Hepatocyte (in vitro differentiated cells): ENCODE data around the gene IL1RN. TPM values are rescaled to one million over a fixed set of nuclear protein-coding genes. Genes with fewer than 3 reads are reported as not detected.

Experiments used
- DNase-seq: peaks from one replicate; pipeline ENCODE4 v3.0.0-alpha.2; 2016; ENCODE audit warnings: low spot score
- H2AFZ ChIP-seq: fragments of 200-600 bp; sonication (generic); 2 replicates; pipeline ENCODE4 v1.6.0; 2016; ENCODE audit warnings: antibody characterized with exemption, mild to moderate bottlenecking
- H3K27ac ChIP-seq: fragments of 200-600 bp; sonication (generic); 2 replicates; pipeline ENCODE4 v1.5.1; 2016; ENCODE audit warnings: mild to moderate bottlenecking
- H3K27me3 ChIP-seq: fragments of 200-600 bp; sonication (generic); 2 replicates; pipeline ENCODE4 v1.6.1; 2016
- H3K36me3 ChIP-seq: fragments of 200-600 bp; sonication (generic); replicated peaks from 2 replicates; pipeline ENCODE4 v1.5.1; 2016; ENCODE audit warnings: low read depth; ENCODE audit not compliant: insufficient read depth
- H3K4me1 ChIP-seq: fragments of 200-600 bp; sonication (generic); 2 replicates; pipeline ENCODE4 v1.5.1; 2016; ENCODE audit warnings: mild to moderate bottlenecking, moderate library complexity; ENCODE audit not compliant: insufficient read depth
- H3K4me2 ChIP-seq: fragments of 200-600 bp; sonication (generic); 2 replicates; pipeline ENCODE4 v1.6.0; 2016
- H3K4me3 ChIP-seq: fragments of 200-600 bp; sonication (generic); 2 replicates; pipeline ENCODE4 v1.5.1; 2016; ENCODE audit warnings: mild to moderate bottlenecking
- H3K79me2 ChIP-seq: fragments of 200-600 bp; sonication (generic); 2 replicates; pipeline ENCODE4 v1.6.0; 2017; ENCODE audit warnings: mild to moderate bottlenecking
- H3K9me2 ChIP-seq: fragments of 200-600 bp; sonication (generic); replicated peaks from 2 replicates; pipeline ENCODE4 v1.6.0; 2017; ENCODE audit warnings: mild to moderate bottlenecking; ENCODE audit not compliant: insufficient read depth
- H3K9me3 ChIP-seq: fragments of 200-600 bp; sonication (generic); 2 replicates; pipeline ENCODE4 v1.5.1; 2016; ENCODE audit warnings: low read depth, mild to moderate bottlenecking
- H4K20me1 ChIP-seq: fragments of 200-600 bp; sonication (generic); 2 replicates; pipeline ENCODE4 v1.6.0; 2016; ENCODE audit warnings: mild to moderate bottlenecking; ENCODE audit not compliant: insufficient read depth, poor library complexity, severe bottlenecking
- EZH2 ChIP-seq: fragments of 200-600 bp; sonication (generic); IDR thresholded peaks from 2 replicates; pipeline ENCODE4 v1.6.1; 2016; ENCODE audit warnings: antibody characterized with exemption, mild to moderate bottlenecking, borderline replicate concordance
- EZH2phosphoT487 ChIP-seq: fragments of 200-600 bp; sonication (generic); IDR thresholded peaks from one replicate; pipeline ENCODE4 v1.6.1; 2018; ENCODE audit warnings: antibody characterized with exemption, mild to moderate bottlenecking, low read depth, moderate library complexity; ENCODE audit not compliant: unreplicated experiment, severe bottlenecking
- WGBS: methylation state at CpG from one replicate; pipeline ENCODE4 v1.1.6; 2016; ENCODE audit warnings: low lambda C conversion rate; ENCODE audit errors: missing lambda C conversion rate; 5-methylcytosine and 5-hydroxymethylcytosine counted together
- polyA plus RNA-seq: library from polyadenylated mRNA; unstranded; fragments of >200 nt; fragmentation: Nextera tagmentation; extraction: Ambion mirVana; gene quantifications from 2 replicates; pipeline ENCODE4 v1.2.1, GENCODE V29; 2016
- total RNA-seq: library from RNA; depleted of rRNA; stranded (reverse); fragments of >200 nt; gene quantifications from 2 replicates; pipeline ENCODE4 v1.2.3, GENCODE V29; 2014
- TF ChIP-seq, protein P1 (sequence below): fragments of 200-600 bp; sonication (generic); IDR thresholded peaks from 2 replicates; pipeline ENCODE4 v1.5.1; 2016; ENCODE audit warnings: antibody characterized with exemption, mild to moderate bottlenecking; ENCODE audit not compliant: poor library complexity

IL1RN gene
- total and polyA plus RNA-seq, 2 experiments from 2014 or later = 3.1 to 7.3 TPM

DNA sequence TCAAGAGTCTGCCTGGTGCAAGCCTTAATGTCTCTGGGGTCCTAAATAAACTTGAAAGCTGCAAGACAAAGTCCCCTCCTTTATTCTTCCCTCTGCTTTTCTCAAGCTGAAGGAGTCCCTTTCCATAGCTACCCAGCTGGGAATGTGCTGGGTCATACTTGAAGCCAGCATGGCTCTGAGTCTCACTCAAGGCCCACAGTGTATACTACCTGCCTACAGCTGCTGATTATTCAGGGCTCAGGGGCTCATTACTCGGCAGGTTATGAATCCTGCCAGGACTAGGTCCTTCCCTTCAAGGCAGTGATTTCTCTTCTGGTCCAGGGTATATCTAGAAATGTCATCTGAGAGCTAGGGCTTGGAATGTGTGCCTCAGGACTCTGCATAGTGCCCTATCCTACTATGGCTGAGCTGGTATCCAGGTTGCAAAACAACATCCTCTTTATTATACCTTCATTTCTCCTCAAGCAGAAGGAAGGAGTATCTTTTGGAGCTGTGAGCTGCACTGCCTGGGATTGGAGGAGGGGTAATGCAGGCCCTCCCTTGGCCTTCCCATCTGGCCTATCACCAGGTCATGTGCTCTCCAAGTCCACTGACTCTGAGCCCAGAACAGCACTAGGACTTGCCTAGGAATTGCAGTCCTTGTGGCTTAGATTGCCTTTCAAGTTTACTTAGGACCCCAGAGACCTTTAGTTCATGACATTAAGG, 22.3 kb downstream of the IL1RN start:
- Histone ChIP-seq H3K4me3 (no peak overlapping the region), H3K36me3 (no peaks in the 10 kb centered on the region), H4K20me1 (no peaks in the 10 kb centered on the region), H3K27me3 (no peaks in the 10 kb centered on the region), H3K9me3 (no peaks in the 10 kb centered on the region), H3K4me1 (no peaks in the 10 kb centered on the region), H3K9me2 (no peaks in the 10 kb centered on the region), H3K4me2 (no peak overlapping the region), H2AFZ (no peak overlapping the region), H3K27ac (no peak overlapping the region), H3K79me2 (no peaks in the 10 kb centered on the region)
- WGBS = 81% methylated on average over 1 of the region's 1 CpG
- DNase-seq = no peak
- TF ChIP-seq EZH2 (no peak), EZH2phosphoT487 (no peak)
- TF ChIP-seq, protein P1, sequence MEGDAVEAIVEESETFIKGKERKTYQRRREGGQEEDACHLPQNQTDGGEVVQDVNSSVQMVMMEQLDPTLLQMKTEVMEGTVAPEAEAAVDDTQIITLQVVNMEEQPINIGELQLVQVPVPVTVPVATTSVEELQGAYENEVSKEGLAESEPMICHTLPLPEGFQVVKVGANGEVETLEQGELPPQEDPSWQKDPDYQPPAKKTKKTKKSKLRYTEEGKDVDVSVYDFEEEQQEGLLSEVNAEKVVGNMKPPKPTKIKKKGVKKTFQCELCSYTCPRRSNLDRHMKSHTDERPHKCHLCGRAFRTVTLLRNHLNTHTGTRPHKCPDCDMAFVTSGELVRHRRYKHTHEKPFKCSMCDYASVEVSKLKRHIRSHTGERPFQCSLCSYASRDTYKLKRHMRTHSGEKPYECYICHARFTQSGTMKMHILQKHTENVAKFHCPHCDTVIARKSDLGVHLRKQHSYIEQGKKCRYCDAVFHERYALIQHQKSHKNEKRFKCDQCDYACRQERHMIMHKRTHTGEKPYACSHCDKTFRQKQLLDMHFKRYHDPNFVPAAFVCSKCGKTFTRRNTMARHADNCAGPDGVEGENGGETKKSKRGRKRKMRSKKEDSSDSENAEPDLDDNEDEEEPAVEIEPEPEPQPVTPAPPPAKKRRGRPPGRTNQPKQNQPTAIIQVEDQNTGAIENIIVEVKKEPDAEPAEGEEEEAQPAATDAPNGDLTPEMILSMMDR = no peak

DNA sequence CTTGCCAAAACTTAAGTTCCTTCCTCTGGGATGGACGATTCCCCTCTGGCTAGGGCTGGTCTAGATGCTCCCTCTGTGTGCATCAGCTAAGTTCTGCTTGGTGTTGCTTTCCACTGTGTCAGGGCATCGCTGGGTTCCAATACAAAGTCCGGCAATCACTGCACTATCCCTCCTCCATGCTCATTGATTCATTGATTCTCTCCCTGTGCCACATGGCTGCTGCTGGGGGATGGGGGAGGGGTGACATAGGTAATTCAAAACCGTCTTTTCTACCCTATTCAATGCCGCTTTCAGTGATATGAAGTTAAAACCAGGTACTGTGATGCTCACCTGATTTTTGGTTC, 22.8 kb downstream of the IL1RN start:
- H3K9me2 ChIP-seq = no peaks in the 10 kb centered on the region
- H3K27ac ChIP-seq = no peak overlapping the region
- no peaks in the 10 kb centered on the region for H3K4me1 ChIP-seq
- WGBS = 92% methylated on average over 5 of the region's 5 CpGs
- no peaks in the 10 kb centered on the region for H4K20me1 ChIP-seq
- H3K4me3 ChIP-seq = no peak overlapping the region
- no peaks in the 10 kb centered on the region for H3K79me2 ChIP-seq
- DNase-seq = no peak
- TF ChIP-seq, protein P1 = no peak
- TF ChIP-seq EZH2phosphoT487 (no peak), EZH2 (no peak)
- H3K27me3 ChIP-seq = no peaks in the 10 kb centered on the region
- H3K9me3 ChIP-seq = no peaks in the 10 kb centered on the region
- no peaks in the 10 kb centered on the region for H3K36me3 ChIP-seq
- no peak overlapping the region for H3K4me2 ChIP-seq
- no peak overlapping the region for H2AFZ ChIP-seq

GRCh38 chr2:113155331-113155730, 27.9 kb downstream of the IL1RN start:
- 88% methylated on average over 5 of the region's 5 CpGs for WGBS
- no peak for DNase-seq

More at GRCh38 chr2:113155331-113155730, 27.9 kb downstream of the IL1RN start:
- H4K20me1 ChIP-seq = no peaks in the 10 kb centered on the region
- H3K4me3 ChIP-seq = no peak overlapping the region
- no peak overlapping the region for H3K27ac ChIP-seq
- H3K27me3 ChIP-seq = no peaks in the 10 kb centered on the region
- no peaks in the 10 kb centered on the region for H3K9me2 ChIP-seq
- H2AFZ ChIP-seq = no peak overlapping the region
- peaks cover 12% of the 10 kb centered on the region for H3K79me2 ChIP-seq
- no peak for TF ChIP-seq EZH2phosphoT487
- TF ChIP-seq EZH2 = no peak
- TF ChIP-seq, protein P1 = no peak
- no peaks in the 10 kb centered on the region for H3K9me3 ChIP-seq
- no peak overlapping the region for H3K4me2 ChIP-seq
- H3K36me3 ChIP-seq = no peaks in the 10 kb centered on the region
- H3K4me1 ChIP-seq = peaks cover 24% of the 10 kb centered on the region
